ENCODE data around the gene GPA33. TPM values are rescaled to one million over a fixed set of nuclear protein-coding genes. Genes with fewer than 3 reads are reported as not detected.

GPA33 gene
- total RNA-seq, 1 experiment from 2014 or later, result not detected

DNA sequence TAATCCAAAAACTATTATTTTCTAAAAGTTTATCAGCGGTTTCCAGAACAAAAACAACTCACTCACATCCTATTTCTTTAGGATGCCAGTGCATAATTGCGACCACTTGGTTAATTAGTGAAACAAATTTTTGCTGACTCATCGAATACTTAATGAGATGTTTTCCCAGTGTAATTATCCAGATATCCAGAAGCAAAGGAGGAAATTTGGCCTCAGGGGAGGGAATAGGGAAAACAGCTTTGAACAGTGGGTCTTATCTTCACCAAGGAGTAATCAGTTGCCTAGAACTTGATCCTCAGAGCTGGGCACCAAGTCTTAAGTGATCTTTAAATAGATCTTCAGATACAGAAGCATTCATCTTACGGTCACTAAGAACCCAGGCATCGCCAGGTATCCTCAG lies 28.0 kb upstream of the GPA33 start:
- DNase-seq (ENCODE audit: low spot score), result no peak

- no peak for DNase-seq (ENCODE audit: low spot score)
These were observed 27.0 kb upstream of the GPA33 start for GRCh38 chr1:167117225-167117624.

GRCh38 chr1:167116174-167116573 lies 26.0 kb upstream of the GPA33 start:
- DNase-seq (ENCODE audit: low spot score), result no peak

GRCh38 chr1:167115655-167116054 lies 25.5 kb upstream of the GPA33 start:
- no peak for DNase-seq (ENCODE audit: low spot score)

GRCh38 chr1:167114725-167115124 lies 24.5 kb upstream of the GPA33 start:
- DNase-seq (ENCODE audit: low spot score), result no peak

DNA sequence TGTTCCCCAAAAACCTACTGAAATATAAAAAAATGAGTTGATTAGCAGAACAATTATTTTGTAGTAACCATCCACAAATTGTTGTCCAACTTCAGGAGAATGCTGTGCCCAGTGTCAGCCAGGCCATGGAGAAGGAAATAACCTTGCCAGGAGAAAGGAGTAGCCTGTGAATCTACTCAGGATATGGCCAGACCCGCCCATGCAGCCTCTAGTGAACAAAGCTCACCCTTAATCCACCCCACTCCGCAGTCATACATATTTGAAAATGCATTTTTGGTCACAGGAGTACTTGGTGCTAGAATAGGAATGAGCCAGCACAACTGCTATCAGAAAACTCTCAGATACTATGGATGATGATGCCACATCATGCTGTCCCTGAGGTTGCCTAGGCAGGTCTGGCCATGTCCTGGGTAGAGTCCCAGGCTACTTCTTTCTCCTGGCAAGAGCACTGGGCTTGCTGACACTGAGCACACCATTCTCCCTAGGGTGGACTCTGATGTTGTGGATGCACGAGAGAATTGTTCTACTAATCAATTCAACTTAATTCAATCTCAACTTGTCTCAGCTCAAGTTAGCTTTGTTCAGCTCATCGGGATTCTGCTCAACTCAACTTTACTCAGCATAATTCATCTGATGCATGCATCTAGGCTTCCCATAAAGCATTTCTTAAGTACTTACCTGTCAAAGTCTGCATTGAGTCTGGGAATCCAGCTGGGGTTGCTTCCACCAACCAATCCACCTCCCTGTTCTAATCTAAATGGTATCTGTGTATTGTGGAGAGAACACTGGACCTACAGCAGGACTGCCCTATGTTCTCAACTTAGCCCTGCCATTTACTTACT lies 21.9 kb upstream of the GPA33 start:
- no peak for DNase-seq (ENCODE audit: low spot score)

GRCh38 chr1:167110586-167110985 lies 20.4 kb upstream of the GPA33 start:
- DNase-seq (ENCODE audit: low spot score), result no peak

- peak; percentile 30 for DNase-seq (ENCODE audit: low spot score)
These were observed 18.9 kb upstream of the GPA33 start for GRCh38 chr1:167109125-167109524.

GRCh38 chr1:167107456-167107855 lies 17.3 kb upstream of the GPA33 start:
- no peak for DNase-seq (ENCODE audit: low spot score)

- DNase-seq (ENCODE audit: low spot score), result no peak
These were observed 15.9 kb upstream of the GPA33 start for GRCh38 chr1:167106119-167106461.

DNA sequence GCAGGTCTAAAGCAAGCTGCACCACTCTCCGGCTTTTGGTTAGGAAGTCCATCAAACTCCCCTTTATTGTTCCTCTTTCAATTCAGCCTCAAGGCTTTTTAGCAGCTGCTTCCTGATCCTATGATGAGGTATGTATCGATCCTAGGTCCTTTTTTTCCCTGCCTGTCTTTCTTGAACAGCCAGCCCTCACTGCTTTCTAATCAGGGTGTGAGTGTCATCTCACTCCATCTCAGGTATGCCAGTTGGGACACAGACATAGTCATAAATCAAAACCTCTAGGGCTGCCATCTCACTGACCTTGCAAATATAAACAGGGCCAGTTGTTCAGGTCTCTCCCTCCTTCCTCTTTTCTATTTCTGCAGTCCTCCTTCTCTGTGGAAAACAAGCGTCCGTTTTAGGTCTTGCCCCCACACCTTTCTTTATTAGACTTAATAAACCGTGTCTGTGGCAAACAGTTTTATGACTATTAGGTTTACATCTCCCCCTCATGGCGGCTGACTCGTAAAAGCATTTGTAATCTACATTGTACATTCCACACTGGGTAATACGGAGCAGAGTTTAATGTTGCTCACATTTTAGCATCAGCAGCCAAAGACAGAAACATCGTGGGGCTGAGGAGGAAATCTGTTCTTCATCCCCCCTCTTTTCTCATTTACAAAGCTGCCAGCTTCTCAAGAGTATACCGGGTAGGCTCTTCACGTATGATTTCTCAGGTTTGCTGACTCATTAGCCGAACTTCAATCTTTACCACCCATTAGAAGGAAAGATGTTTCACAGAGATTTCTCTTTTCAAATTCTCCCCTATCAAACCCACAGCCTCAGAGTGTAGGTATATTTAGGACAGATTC lies 15.3 kb upstream of the GPA33 start:
- DNase-seq (ENCODE audit: low spot score), result no peak

DNA sequence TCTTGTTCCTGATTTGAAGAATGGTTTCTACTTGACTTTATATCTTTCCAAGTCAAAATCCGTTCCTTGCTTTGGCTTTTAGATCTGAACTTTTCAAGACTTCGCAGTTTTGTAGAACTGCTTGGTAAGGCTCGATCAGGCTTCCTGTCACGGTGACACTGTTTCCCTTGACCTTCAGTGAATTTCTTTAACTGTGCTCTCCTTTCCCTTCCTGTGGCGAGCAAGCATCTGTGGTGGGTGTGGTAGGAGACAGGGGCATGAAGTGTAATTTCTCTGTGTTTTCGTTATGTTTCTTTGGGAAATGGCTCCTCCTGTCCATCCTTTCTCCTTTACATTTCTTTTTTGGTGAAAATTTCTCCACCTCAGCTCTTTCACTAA lies 14.1 kb upstream of the GPA33 start:
- DNase-seq (ENCODE audit: low spot score), result no peak

GRCh38 chr1:167102906-167103573 lies 12.9 kb upstream of the GPA33 start:
- no peak for DNase-seq (ENCODE audit: low spot score)

DNA sequence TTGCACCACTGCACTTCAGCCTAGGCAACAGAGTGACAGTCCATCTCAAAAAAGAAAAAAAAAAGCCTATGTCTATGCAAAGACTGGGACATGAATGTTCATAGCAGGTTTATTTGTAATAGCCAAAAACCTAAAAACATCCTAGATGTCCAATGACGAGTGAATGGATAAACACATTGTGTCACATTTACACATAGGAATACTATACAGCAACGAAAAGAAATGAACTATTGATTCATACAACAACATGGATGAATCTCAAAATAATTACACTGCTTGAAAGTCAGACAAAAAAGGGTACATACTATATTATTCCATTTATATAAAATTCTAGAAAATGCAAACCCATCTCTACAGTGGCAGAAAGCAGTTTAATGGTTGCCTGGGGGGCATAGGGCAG lies 11.6 kb upstream of the GPA33 start:
- DNase-seq (ENCODE audit: low spot score), result no peak

DNA sequence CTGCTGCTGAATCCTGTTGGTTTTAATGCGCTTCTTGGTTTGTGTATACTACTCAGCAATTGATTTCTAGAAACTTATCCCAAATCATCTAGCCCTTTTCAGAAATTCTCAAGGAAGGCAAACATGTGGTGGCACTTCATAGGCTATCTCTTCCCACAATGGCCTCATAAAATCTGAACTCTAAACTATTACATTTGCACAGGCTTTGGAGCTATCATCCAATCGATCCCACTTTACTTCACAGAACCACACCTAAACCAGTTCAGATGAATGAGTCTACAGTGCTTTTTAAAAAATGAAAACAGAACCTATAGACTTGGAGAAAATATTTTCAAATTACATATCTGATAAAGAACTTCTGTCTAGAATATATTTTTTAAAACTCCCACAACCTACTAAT lies 10.6 kb upstream of the GPA33 start:
- DNase-seq (ENCODE audit: low spot score), result no peak

DNA sequence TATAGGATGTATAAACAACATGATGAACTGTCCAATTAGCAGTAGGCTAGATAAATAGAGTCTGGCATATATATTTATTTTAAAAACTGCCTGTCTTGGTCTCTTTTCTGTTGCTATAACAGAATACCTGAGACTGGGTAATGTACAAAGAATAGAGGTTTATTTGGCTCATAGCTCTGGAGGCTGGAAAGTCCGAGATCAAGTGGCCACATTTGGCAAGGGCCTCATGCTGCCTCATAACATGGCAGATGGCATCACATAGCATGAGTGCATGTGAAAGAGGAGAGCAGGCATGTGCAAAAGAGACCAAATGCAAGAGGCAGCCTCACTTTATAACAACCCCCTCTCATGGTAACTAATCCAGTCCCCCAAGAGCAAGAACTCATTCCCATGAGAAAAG lies 9.7 kb upstream of the GPA33 start:
- DNase-seq (ENCODE audit: low spot score), result no peak

DNA sequence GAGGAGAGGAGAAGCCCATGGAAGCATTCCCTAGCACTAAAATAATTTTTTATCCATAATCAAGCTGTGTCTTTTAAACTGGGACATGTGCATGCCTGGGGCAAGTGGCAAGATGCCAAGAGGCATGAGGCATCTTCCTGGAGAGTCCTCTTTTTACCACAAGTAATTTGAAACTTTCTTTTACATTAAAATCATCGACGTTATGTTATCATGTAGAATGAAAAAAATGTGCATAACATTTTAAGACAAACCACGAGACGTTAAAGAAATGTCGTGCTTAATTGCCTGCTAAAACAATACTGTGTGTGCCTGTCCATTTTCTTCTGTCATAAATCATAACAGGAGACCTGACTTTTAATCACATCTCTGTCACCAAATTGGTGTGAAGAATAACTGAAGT lies 5.2 kb upstream of the GPA33 start:
- DNase-seq (ENCODE audit: low spot score), result peak; percentile 26

GRCh38 chr1:167094690-167095089 lies 4.5 kb upstream of the GPA33 start:
- DNase-seq (ENCODE audit: low spot score), result no peak

DNA sequence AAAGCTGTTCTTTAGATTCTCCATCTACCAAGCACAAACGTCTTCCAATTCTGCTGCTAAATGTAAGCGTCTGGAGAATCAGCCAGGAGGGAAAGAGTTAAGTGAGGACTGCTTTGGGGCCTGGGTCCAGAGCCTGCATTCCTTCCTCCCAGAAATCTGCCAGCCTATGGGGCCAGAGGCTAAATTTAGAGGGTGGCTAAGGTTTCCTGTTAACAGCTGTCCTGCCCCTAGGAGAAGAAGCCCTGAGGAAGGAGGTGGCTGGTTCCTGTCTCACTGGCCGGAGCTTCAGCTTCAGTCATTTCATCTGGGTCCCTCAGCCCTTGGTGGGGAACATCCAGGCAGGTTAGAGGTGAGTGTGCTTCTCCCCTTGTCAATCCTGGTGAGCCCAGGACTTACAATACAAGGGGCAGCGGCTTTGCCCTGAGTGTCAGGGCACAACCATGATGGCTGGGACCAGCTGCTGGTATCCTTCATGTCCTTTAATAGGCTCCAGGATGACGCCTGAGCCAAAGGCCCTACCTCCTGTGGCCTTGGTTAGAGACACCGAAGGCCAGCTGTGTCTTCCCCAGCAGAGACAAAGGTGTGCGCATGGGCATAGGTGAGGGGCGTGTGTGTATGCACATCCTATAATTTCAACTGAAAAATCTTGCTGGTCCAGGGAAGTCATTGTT lies 3.8 kb upstream of the GPA33 start, which contains the start of gene STYXL2:
Gene STYXL2 (plus strand): TSS at position 230 of the 671 bp plus-strand sequence. CDS start 775 bp downstream, outside the sequence.
- no peak for DNase-seq (ENCODE audit: low spot score)

DNA sequence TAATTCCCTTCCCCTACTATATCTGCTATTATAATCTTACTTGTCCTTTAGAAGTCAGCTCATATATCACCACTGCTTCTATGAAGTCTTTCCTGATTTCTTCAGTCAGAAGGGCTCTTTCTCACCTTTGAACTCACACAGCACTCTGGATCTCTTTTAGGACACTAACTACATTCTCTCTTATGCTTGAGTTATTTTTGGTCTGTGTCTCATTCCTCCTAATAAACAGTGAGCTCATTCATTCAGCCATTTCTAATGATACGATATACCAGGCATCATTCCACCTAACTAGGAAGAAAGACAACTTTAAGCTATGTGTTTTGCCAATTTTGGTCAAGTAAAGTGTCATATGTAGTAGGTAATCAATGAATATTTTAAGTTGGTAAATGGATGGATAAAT lies 2.5 kb upstream of the GPA33 start:
- DNase-seq (ENCODE audit: low spot score), result no peak

DNA sequence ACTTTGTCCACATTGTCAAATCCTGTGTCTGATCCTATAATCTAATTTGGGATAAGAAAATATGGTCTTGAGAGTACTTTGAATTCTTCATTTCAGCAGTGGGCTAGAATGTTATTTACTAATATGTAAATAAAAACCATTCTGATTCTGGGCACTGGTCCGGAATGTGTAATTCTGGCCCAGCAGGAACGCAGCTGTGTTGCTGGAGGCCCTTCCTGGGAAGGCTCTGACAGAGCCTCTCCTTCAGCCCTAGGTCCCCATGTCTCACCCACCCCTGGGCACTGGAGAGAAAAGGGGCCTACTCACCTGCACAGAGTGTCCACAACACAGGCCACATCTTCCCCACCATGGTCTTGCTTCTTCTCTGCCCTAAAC lies 251 bp downstream of the GPA33 start:
- DNase-seq (ENCODE audit: low spot score), result no peak
